T-helper 2 cell treated with Interferon-gamma antibody and Interleukin-4, amounts not matched to agents 100 ng/mL and 5 ng/mL, for 36 hours (primary cell): ENCODE data around the gene RGMA. TPM values are rescaled to one million over a fixed set of nuclear protein-coding genes. Genes with fewer than 3 reads are reported as not detected.
"Not testable (repeated sequence)": the region's sequence is repeated elsewhere in the genome, so short reads cannot be mapped to it uniquely, and the experiment has no call there.

Experiments
- intact Hi-C: fragments of 100-400 bp; cut with micrococcal nuclease; formaldehyde crosslinking; loops from one replicate; pipeline ENCODE4 v1.15.1; 2023
- total RNA-seq: library from RNA; stranded (reverse); gene quantifications from 2 replicates; pipeline ENCODE4 v1.2.3, GENCODE V29; 2022

The RGMA gene
- total RNA-seq, 1 donor from 2014 or later, result not detected

DNA sequence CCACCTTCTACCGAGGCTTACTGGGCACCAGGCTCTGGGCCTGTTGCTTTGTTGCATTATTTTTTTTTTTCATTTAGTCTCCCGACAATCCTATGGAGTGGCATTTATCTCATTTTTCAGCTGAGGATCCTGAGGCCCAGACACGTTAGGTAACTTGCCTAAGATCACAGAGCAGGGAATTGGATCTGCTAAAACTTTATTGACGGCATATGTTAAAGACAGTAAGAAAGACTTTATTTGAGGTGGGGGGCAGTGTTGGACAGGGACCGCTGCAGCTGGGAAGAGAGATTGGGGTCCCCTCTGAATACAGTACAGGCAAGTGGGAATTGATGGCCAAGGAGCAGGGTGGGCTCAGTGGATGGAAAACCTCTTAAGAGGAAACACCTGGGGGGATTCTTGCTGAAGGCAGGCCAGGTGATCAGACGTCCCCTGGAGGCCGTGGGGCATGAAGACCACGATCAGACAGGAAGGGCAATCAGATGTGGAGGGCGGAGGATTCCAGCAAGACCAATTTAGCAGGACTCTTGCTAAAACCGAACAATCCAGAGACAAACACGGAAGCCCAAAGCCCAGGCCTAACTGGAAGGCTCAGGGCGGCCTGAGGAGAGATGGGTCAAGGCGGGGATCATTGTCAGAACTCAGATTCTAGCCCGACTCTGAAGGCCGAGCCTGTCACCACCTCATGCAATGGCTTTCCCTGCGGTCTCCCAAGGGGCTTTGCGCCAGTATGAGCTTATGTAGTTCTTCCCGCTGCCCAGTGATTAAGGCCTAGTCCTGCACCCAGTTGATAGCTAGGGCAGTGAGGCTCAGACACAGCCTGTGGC is 53.7 kb downstream of the RGMA start:
- intact Hi-C loops, result no loop called here

DNA sequence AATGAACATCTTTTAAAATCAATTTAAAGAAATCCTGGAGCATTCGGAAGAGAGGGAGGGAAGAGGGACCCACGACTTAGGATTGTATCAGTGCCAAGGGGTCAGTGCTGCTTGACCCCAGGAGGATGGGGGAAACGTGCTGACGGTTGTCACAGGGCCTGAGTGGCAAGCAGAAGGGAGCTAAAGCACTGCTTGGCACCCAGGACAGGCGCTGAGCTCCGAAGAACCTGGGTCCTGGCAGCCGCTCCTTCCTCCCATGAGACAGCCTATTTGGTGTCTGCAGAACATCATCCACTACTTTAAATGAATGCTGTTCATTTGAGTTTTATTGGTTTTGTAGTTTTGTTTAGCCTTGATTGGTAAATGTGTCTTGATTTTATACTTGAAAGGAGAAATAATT is 54.5 kb downstream of the RGMA start:
- intact Hi-C loops, result no loop called here

DNA sequence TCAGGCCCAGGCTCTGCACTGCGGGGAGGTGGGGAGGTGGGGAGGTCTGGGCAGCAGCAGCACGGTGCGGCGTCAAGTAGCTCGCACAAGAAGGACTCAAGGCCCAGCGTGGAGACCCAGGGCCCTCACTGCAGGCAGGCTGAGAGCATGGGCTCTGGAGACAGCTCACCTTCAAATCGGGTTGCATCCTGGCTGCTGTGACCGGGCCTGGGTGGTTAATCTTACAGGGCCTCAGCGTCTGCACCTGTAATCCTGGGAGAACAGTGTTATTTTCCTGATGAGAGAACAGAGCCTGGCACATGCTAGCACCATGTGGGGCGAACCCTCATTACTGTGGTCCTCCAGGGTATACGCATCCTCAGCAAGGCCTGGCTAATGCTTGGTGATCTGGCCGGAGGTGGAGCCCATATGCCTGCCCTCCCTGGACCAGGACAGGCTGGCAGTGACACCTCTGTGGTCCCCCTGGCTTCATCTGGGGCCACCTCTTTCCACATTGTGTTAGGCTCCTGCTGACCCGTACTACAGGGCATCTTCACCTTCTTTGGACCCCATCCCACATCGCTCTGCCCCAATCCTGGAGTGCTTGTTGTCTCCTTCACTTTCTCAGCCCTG is 55.5 kb downstream of the RGMA start:
- intact Hi-C loops, result no loop called here

DNA sequence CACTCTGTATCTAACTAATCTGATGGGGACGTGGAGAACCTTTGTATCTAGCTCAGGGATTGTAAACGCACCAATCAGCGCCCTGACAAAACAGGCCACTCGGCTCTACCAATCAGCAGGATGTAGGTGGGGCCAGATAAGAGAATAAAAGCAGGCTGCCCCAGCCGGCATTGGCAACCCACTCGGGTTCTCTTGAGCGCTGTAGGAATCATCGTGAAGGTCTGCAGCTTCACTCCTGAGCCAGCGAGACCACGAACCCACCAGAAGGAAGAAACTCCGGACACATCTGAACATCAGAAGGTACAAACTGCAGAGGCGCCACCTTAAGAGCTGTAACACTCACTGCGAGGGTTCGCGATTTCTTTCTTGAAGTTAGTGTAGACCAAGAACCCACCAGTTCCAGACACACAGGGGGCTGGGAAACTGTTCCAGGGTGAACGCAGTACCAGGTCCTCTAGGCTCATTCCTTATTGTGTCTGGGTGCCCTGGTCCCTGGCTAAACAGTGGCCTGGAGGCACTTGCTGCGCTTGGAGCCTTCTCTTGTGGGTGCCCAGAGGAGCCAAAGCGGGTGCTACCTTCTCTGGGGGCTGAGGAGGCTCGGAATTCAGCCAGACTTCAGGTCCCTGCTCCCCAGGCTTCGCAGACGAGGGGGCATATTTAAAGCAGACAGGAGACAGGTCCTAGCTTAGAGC is 56.4 kb downstream of the RGMA start:
- intact Hi-C loops, result not testable (repeated sequence)

DNA sequence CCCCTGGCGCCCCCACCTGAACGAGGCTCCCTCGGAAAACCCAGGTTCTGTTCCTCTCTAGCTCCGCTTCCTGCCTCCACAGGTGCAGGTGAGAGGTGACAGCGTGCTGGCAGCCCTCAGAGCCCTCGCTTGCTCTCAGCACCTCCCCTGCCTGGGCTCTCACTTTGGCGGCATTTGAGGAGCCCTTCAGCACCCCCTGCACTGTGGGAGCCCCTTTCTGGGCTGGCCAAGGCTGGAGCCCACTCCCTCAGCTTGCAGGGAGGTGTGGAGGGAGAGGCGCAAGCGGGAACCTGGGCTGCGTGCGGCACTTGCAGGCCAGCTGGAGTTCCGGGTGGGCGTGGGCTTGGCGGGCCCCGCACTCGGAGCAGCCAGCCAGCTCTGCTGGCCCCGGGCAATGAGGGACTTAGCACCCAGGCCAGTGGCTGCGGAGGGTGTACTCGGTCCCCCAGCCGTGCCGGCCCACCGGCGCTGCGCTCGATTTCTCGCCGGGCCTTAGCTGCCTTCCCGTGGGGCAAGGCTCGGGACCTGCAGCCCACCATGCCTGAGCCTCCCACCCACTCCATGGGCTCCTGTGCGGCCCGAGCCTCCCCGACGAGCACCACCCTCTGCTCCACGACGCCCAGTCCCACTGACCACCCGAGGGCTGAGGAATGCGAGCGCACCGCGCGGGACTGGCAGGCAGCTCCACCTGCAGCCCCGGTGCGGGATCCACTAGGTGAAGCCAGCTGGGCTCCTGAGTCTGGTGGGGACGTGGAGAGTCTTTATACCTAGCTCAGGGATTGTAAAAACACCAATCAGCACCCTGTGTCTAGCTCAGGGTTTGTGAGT is 57.2 kb downstream of the RGMA start:
- intact Hi-C loops, result loop anchor here (2.0 kb wide), 1 partner anchor 55 kb away; no protein-coding TSS in a partner anchor

DNA sequence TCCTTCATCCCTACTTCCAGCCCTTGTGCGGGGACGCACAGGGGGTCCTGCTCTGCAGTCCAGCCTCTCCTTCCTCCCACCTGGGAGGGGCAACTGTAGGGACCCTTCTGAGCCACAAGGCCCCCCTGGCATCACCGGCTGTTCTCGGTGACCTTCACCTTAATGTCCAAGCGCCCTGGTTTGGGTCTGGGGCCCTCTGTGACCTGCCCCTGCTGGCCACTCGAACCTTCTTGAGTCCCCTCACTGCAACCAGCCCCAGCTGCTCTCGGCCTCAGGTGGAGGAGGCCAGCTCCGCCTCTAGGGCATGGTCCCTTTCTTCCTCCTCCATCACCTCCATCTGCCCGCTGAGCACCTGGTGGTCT is 57.9 kb downstream of the RGMA start:
- intact Hi-C loops, result loop anchor here (2.0 kb wide), 1 partner anchor 56 kb away; no protein-coding TSS in a partner anchor

DNA sequence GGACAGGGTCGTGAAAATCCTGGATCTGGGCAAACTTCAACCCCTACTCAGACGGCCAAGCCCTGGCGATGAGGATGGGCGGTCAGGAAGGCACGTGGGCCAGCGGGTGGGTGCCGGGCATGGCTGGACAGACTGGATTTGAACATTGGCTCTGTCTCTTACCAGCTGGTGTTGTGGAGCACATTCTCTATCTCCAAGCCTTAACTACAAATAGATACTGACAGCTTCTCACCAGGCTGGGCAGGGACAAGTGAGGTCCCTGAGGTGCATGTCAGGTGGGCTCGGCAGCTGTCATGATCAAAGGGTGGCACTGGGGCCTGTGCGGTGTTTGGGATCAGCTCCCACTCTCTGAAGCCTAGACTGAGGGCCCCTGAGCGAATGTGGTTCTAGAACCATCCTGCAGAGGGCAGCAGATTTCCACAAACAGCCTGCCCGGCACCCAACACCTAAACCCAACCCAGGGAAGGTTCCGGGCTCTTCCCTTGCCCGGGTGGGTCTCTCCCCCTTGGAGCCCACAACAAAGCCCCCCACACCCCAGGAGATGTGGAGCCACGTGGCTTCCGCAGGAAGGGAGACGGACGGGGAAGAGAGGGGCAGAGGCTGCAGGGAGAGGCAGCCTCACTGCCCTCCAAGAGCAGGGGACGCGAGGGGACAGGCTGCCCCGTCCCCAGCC is 58.4 kb downstream of the RGMA start:
- intact Hi-C loops, result loop anchor here (1.0 to 2.0 kb wide), 2 partner anchors 56 to 1090 kb away; no protein-coding TSS in a partner anchor

DNA sequence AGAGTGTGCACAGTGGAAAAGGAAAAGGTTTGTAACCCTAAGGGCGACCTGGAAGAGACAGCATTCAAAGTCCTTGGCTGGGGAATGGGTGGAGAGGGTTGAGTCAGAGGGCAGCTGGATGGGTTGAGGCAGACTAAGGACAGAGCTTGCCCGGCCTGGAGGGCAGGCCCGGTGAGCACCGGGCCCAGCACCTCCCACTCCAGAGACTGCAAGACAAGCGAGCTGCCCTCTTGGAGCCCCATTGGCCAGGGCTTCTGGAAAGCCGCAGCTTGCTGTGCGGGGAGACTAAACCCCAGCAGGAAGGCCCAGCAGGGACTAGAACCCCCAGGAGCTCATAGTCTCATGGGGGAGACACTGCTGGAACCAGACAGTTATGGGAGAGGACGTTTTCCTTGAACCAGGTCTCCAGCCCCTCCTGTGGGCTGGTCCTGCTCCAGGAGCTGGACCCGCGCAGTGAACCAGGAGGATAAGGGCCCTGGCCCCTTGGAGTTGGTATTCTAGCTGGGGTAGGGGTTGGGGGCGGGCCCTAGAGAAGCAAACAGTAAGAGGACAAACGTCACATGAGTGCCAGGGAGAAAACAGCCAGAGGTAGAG is 59.1 kb downstream of the RGMA start:
- intact Hi-C loops, result loop anchor here (1.0 to 2.0 kb wide), 2 partner anchors 57 to 1090 kb away; no protein-coding TSS in a partner anchor

DNA sequence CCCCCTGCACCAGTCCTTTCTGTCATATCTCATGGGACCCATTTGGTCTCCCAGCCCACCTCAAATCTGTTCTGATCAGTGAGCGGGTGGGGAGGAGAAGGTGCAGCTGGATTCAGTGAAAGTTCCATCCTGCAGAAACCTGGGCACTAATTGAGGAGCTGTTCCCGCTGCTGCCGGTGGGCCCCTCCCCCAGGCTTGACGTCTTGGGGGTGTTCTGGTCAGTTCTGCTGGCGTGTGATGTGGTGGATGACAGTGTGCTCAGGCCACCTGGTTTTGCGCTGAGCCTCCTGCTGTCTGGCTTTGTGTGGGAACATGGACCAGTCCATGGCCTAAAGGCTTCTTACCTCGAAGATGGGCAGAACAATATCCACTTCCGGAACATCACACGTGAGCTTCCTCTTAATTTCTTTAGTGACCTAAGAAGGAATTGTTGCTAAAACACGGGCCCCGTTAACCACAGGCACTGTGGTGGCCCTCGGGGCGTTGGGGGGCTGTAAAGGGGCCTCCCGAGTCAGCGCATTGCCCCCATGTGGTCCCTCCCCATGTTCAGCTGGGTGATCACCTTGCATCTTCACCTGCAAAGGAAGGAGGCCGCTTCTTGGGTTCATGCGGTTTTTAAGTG is 59.7 kb downstream of the RGMA start:
- intact Hi-C loops, result no loop called here

DNA sequence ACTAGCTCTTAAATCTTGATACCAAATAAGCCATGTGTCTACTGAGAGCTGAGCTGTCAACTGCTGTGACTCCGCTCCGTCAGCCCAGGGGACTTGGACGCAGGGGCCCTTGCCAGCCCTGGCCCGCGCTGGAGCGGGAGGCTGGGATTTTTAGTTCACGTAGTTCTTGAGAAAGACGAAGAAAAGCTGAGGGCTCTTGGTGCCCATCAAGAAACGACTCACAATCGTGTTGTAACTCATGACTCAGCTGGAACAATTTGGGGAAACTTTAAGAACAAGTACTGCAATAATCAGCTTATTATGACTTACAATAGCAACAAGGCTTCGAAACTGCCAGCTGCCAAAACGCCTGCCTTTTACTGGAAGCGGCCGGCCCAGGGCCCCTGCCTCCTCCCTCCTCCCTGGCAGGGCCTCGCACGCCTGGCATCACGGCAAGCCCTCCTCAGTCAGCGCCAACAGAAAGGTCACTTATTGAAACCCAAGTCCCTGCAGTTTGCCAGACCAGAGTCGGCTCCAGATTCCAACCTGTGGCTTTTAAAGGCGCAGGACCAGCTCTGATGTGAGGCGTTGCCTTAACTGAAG is 60.3 kb downstream of the RGMA start:
- intact Hi-C loops, result no loop called here

DNA sequence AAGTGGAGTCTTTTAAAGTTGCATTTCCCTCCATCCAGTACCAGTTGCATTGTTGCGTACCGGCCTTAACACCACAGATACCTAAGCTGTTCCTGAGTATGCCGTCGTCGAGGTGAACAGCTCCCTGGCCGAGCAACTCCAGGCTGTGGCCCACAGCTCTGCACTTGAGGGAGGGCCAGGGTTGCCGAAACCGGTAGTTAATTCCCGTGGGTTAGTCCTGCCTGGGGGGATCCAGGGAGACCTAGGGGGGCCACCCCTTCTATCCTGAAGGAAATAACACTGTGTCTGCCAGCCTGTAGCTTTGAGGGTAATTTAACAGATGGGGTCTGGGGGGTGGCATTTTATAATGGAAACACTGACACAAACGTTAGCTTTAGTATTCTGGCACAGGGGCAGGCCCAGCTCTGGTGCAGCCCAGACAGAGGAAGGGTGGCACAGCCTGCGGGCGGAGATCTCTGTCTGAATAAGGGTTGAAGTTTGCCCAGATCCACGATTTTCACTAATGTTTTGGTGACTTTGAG is 60.8 kb downstream of the RGMA start:
- intact Hi-C loops, result no loop called here

DNA sequence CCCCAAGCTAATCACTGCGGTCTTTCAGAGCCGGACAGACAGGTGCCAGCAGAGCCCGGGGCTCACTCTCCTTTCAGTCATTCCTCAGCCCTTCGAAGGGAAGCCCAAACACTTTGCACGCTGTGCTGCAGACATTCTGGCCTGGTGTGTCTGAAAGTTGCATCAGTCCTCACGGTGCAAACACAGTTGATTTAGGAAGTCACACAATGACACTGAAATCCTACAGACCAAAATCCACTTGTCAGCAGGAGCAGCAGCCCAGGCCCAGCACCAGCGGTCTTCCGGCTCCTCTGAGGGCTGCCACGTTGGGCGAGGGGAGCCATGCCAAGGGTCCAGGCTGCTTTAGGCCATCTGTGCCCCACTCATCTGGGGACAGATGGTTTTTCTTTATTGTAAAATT is 61.6 kb downstream of the RGMA start:
- intact Hi-C loops, result no loop called here

DNA sequence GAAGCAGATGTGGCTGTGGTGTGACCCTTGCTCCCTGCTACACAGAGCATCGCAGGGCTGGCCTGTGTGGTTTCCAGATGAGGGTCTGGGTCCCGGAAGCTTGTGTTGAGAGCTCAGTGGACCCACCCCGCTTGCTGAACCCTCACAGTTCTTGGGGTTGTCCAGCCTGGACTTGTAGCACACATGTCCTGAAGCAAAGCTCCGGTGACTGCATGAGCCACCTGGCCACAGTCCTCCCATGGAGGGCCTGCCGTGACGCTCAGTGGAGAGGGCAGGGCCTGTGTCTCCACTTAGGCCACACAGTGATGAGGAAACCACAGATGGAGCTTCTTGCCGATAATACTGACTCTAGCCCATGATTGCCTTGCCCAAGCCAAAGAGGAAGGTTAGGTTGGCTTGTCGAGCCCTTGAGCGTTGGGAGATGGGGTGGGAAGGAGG is 62.6 kb downstream of the RGMA start:
- intact Hi-C loops, result no loop called here

DNA sequence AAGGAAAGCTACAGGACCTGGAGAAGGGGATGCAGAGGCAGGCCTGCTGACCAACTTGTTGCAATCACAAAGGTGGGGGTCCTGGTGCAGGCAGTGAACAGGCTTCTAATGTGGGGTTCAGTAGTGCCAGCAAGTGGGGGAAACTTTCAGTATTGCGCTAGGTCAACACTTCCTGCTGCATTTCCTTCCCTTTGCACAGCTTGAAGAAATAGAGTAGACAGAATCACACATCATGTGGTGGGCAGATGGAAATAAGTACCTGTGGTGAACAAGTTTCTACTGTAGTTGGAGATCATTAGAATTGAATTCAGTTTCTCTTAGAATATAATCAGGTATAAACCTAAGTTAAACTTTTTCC is 63.4 kb downstream of the RGMA start:
- intact Hi-C loops, result no loop called here

DNA sequence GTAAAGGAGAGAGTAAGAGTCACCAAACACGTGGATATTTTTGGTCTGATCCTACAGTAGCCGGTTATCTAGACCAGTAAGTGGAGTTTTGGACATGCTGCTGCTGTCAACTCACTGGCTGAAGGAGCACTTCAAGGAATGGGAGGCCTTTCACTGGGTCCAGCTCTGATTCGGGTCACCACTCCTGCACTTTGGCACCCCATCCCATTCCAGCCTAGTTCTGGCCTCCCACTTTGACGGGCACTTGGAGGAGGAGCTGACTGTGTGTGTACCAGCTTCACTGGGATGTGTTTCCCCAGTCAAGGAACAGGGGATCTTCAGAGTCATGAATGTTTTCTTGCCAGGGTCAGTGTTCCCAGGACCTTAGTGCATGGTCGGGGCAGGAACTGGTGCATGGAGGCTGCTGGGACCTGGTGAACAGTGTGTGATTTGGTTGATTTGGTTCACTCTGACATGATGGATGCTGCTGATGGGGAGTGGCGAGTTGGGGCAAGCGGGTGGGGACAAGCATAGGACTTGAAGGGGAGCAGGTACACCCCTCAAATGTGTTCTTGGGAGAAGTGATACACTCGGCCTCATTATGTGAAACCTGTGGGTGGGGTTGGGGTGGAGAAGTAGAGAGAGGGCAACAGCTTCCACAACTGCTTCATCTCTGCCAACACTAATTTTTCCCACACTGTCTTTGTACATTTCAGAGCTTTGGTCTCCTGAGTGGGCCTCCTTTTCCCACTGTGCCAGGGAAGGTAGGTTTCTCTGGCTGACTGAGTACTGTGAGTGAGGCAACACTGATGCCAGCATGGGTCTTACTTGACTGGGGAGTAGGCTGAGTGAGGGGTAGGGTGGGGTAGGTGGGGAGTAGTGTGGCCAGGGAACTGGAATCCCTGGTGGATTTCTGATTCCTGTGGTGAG is 64.0 kb downstream of the RGMA start:
- intact Hi-C loops, result loop anchor here (5.0 kb wide), 1 partner anchor 228 kb away; no protein-coding TSS in a partner anchor

DNA sequence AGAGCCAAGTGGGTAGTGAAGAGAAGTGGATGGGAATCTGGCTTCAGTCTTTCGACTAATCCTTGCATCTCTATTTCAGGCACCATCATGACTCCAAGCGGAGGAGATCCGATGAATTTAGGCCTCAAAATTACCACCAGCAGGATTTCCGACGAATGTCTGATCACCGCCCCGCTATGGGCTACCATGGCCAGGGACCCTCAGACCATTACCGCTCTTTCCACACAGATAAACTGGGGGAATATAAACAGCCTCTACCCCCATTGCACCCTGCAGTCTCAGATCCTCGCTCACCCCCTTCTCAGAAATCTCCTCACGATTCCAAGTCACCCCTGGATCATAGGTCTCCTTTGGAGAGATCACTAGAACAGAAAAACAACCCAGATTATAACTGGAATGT is 64.7 kb downstream of the RGMA start:
- intact Hi-C loops, result loop anchor here (5.0 kb wide), 1 partner anchor 227 kb away; no protein-coding TSS in a partner anchor

DNA sequence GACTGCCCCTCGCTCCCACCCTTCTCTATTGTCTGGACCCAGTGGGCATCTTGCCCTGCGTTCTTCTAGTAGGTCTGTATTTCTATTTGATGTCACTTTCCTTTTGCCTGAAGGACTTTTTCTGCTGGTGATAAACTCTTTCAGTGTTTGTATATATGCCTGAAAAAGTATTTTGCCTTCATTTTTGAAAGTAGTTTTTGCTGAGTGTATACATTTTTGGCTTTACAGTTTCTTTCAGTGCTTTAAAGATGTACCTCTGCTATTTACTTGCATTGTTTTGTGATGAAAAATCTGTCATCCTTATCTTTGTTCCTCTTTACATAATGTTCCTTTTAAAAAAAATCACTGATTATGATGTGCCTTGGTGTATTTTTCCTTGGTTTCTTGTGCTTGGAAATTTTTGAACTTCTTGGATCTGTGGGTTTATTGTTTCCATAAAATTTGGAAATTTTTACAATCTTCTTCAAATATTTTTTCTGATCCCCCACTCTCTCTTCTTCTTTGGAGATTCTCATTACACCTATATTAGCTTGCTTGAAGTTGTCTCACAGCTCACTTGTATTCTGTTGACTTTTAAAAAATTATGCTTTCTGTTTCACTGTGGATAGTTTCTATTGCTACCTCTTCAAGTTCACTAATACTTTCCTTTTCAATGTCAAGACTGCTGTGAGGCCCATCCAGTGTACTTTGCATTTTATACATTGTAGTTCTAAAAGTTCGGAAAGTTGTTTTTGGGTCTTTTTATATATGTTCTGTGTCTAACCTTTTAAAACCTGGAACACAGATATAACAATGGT is 67.8 kb downstream of the RGMA start:
- intact Hi-C loops, result loop anchor here (5.0 kb wide), 1 partner anchor 224 kb away; no protein-coding TSS in a partner anchor
